ENCODE results near the gene NFKBIL1. TPM values are rescaled to one million over a fixed set of nuclear protein-coding genes. Genes with fewer than 3 reads are reported as not detected.

Gene NFKBIL1
- total RNA-seq, 1 experiment from 2014 or later: 15.1 TPM

- Mint-ChIP-seq H3K4me1 (peaks cover 27 to 36% of the 10 kb centered on the region in 2 experiments), H3K4me3 (no peak overlapping the region; a peak in 1 of 5 replicates), H3K9me3 (no peaks in the 10 kb centered on the region), H3K27me3 (ENCODE audit: low read depth) (no peaks in the 10 kb centered on the region), H3K36me3 (ENCODE audit: insufficient read depth in 1 of 3, low read depth in 3 of 3) (peaks cover 71 to 84% (median 79%) of the 10 kb centered on the region in 3 experiments), H3K27ac (peak overlapping the region; percentile 58 to 89 (median 68); a peak in 4 of 7 replicates)
- no peak overlapping the region for H2BK15ac ChIP-seq (ENCODE audit: low read depth, low read length)
- H3K79me1 ChIP-seq (ENCODE audit: insufficient read depth, low read depth, low read length, poor library complexity, severe bottlenecking): peaks cover 11% of the 10 kb centered on the region
- H3K18ac ChIP-seq (ENCODE audit: insufficient read length, low read depth, low read length): no peak overlapping the region
- no peaks in the 10 kb centered on the region for H3K27me3 ChIP-seq (ENCODE audit: insufficient read depth, low read length)
- H4K20me1 ChIP-seq (ENCODE audit: control insufficient read depth, insufficient read depth, insufficient read length): peaks cover 4% of the 10 kb centered on the region
- DNase-seq: no peak
- H3K9ac ChIP-seq (ENCODE audit: extremely low read depth, insufficient read length, low read length): no peak overlapping the region
- H3K23me2 ChIP-seq (ENCODE audit: insufficient read length, low read depth, low read length, poor library complexity, severe bottlenecking): no peaks in the 10 kb centered on the region
- no peak overlapping the region for H4K5ac ChIP-seq (ENCODE audit: insufficient read length, low read depth, low read length)
- H3K4me2 ChIP-seq (ENCODE audit: insufficient read depth, insufficient read length, low read length): no peak overlapping the region
- H4K8ac ChIP-seq (replicated peaks; ENCODE audit: insufficient read length, low read depth, low read length): no peak overlapping the region
- H2AK5ac ChIP-seq (ENCODE audit: insufficient read length, low read length): no peak overlapping the region
- no peak overlapping the region for H3K56ac ChIP-seq (ENCODE audit: insufficient read length, low read depth, low read length)
- no peaks in the 10 kb centered on the region for H3K9me3 ChIP-seq (ENCODE audit: control insufficient read depth, low read depth, low read length)
- H3K14ac ChIP-seq (ENCODE audit: insufficient read depth, low read length): no peak overlapping the region
- H2AFZ ChIP-seq (ENCODE audit: low read length): no peak overlapping the region
- no peak overlapping the region for H2BK12ac ChIP-seq (ENCODE audit: insufficient read length, low read depth, low read length)
- H3K27ac ChIP-seq (ENCODE audit: insufficient read length, low read depth, low read length): no peak overlapping the region
- H3K79me2 ChIP-seq (ENCODE audit: insufficient read depth, low read length): no peaks in the 10 kb centered on the region; the same call in 1 of the 2 replicates
- TF ChIP-seq CTCF (conservative IDR thresholded peaks at IDR 0.05): no peak
- no peak overlapping the region for H2BK20ac ChIP-seq (ENCODE audit: low read depth, low read length, poor library complexity, severe bottlenecking)
- WGBS (ENCODE audit: extremely low coverage, insufficient read length, low lambda C conversion rate): no CpG with 5 or more reads among the region's 9 CpGs
- H2BK5ac ChIP-seq (ENCODE audit: insufficient read length, low read length): no peak overlapping the region
- H2BK120ac ChIP-seq (ENCODE audit: low read depth, low read length, poor library complexity, severe bottlenecking): no peak overlapping the region
- H3K4me1 ChIP-seq (ENCODE audit: insufficient read depth, low read length): no peaks in the 10 kb centered on the region; the same call in 1 of the 2 replicates
- no peak overlapping the region for H3T11ph ChIP-seq (ENCODE audit: low read length)
- no peak overlapping the region for H3K23ac ChIP-seq (ENCODE audit: insufficient read length, low read depth, low read length)
- H3K4ac ChIP-seq (ENCODE audit: low read depth, low read length): no peak overlapping the region
- H4K91ac ChIP-seq (ENCODE audit: insufficient read length, low read depth, low read length): no peak overlapping the region
Measured at GRCh38 chr6:31532644-31533454, 14.6 kb upstream of the NFKBIL1 start.

Measured in H9 (cell line).